ENCODE results near the gene GNAO1.

DNA sequence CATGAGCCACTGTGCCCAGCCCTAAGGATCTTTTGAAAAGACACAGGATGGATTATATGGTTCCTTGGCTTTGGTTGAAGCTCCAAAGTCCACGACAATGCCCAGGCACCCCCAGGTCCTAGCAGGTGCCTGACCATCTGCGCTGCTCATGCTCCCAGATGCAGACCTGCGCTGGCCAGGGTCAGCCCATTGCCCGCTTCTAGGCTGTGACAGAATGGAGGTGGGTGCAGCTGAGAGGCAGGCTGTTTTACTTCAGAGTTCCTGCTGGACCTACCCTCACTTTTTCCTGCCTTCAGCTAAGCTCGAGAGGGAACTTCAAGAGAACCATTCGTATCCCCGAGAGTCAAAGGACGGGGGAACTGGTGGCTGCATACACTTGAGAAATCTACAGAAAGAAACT, 173.6 kb downstream of the GNAO1 start:
- no peak for TF ChIP-seq EZH2 (IDR thresholded peaks at IDR 0.05; ENCODE audit: insufficient read depth, poor library complexity, severe bottlenecking)
- no peak for TF ChIP-seq EZH2phosphoT487 (IDR thresholded peaks at IDR 0.05; ENCODE audit: insufficient read depth, low read depth)
